GM18873 (cell line): ENCODE results near the gene SLC25A40.
"Not testable (repeated sequence)": the region's sequence is repeated elsewhere in the genome, so short reads cannot be mapped to it uniquely, and the experiment has no call there.

Experiments
- ATAC-seq: cut with Tn5 transposase; IDR thresholded peaks from one replicate; pipeline ENCODE4 v1.9.1; 2021; ENCODE audit warnings: mild to moderate bottlenecking, moderate library complexity, moderate number of reproducible peaks; ENCODE audit not compliant: unreplicated experiment, low FRiP score

The SLC25A40 gene

GRCh38 chr7:87873328-87873727, 2.8 kb downstream of the SLC25A40 start:
- ATAC-seq, result not testable (repeated sequence)

- ATAC-seq, result no peak
Measured at GRCh38 chr7:87872346-87872745, 3.8 kb downstream of the SLC25A40 start.

GRCh38 chr7:87870471-87870870, 5.7 kb downstream of the SLC25A40 start:
- ATAC-seq, result no peak

- ATAC-seq, result not testable (repeated sequence)
Measured at GRCh38 chr7:87866533-87866932, 9.6 kb downstream of the SLC25A40 start.

- ATAC-seq, result no peak
Measured at GRCh38 chr7:87866089-87866488, 10.1 kb downstream of the SLC25A40 start.

GRCh38 chr7:87858417-87859100, 17.6 kb downstream of the SLC25A40 start:
- ATAC-seq, result no peak

DNA sequence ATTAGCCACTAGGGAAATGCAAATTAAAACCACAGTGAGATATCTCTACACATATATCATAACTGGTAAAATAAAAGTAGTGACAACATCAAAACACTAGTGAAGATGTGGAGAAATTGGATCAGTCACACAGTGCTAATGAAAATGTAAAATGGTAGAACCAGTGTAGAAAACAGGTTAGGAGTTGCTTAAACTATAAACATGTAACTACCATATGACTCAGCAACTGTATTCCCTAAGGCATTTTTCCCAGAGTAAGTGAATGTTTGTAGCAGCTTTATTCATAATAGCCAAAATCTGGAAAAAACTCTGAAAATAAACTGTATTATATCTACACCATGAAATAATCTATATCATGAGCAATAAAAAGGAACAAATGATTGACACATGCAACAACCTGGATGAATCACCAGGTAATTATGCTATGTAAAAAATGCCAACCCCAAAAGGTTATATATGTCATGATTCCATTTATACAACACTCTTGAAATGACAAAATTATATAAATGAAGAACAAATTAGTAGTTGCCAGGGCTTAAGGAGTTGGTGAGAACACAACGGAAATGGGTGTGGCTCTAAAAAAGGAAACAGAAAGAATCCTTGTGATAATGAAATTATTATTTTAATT, 22.8 kb downstream of the SLC25A40 start:
- no peak for ATAC-seq

DNA sequence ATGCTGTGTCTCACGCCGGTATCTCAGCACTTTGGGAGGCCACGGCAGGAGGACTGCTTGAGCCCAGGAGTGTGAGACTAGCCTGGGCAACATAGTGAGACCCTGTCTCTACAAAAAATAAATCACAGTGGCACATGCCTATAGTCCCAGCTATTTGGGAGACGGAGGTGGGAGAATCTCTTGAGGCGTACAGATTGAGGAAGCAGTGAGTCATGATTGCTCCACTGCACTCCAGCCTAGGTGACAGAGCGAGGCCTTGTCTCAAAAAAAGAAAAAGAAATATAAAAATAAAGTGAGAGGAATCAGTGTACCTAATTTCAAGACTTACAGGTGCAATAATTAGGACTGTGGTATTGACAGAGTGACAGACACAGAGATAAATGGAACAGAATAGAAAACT, 23.9 kb downstream of the SLC25A40 start:
- ATAC-seq, result no peak

DNA sequence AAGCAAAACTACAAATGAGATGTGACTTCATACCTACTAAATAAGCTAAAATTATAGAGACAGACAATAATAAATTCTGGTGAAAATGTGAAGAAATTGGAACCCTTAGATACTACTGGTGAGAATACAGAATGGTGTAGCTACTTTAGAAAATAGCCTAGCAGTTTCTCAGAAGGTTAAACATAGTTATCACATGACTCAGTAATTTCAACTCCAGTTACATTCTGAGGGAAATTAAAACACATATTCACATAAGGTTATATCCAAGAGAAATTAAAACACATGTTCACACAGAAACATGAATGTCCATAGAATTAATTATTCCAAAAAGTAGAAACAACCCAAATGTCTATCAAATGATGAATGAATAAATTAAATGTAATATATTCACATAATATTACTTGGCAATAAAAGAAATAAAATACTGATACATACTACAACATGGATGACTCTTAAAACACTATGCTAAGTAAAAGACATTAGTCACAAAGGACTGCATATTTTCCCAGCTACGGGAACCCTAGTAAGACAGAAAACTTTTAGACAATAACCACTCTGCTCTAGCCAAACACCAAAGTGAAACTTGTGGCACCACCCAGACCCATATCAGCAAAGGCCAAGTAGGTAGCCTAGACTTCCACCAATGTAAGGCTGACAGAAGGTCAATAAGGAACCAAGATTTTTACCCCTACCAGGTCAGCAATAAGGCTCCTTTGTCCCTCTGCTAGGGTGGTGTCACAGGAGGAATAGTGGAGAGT, 25.1 kb downstream of the SLC25A40 start:
- no peak for ATAC-seq

DNA sequence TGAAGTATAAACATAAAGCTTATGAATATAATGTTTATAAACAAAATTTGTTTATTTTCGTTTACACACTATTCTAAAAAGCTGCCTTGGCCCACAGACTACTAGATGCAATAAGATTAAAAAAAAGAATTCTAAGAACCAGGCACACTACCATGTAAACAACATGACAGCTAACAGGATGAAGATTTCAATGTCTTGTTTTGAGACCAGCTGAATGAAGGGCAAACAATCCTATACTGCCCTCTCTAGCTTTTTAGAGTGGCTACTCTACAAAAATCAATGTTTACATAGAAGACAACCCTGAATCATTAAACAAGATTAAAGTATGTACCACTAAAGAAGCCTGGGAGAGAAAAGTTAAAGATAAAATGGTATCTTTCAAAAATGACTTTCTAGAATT, 38.6 kb downstream of the SLC25A40 start:
- ATAC-seq, result no peak

DNA sequence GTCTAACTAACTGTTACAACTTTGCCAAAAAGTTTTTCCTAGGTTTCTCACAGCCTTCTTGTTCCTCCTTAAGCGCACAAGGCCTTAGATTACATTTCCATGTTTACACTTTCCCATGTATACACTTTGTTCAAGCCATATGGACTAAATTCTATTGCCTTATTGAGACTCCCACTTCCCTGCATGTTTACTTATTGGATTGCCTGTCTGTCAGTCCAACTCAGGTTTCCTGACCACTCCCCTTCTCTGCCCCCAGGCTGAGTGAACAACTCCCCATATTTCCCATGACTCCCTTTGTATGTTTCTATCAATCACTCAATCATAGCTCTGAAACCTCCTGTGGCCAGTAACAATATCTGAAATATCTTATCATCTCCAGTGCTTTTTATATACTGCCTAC, 43.0 kb downstream of the SLC25A40 start:
- no peak for ATAC-seq

DNA sequence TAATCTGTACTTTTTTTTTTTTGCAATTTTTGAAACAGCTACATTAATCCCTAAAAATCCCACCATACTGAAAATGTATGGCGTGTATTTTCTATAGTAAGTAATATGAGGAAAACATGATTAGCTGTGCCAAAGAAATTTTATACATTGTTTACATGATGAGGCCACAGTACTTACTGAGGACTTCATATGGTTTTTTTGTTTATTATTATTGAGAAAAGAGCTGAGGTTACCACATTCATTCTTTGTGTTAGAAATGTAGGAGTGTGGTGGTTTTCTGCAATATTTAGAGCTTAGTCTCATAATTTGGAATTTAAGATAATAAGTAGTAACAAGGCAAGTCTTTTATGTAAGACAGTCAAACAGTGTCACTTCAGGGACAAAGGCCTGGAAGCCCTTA, 45.1 kb downstream of the SLC25A40 start:
- ATAC-seq, result no peak

GRCh38 chr7:87828383-87828782, 47.8 kb downstream of the SLC25A40 start:
- not testable (repeated sequence) for ATAC-seq

- ATAC-seq, result not testable (repeated sequence)
Measured at GRCh38 chr7:87825369-87825768, 50.8 kb downstream of the SLC25A40 start.

DNA sequence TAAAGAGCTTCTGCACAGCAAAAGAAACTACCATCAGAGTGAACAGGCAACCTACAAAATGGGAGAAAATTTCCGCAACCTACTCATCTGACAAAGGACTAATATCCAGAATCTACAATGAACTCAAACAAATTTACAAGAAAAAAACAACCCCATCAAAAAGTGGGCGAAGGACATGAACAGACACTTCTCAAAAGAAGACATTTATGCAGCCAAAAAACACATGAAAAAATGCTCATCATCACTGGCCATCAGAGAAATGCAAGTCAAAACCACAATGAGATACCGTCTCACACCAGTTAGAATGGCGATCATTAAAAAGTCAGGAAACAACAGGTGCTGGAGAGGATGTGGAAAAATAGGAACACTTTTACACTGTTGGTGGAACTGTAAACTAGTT, 54.1 kb downstream of the SLC25A40 start:
- ATAC-seq, result not testable (repeated sequence)

- no peak for ATAC-seq
Measured at GRCh38 chr7:87818336-87818735, 57.8 kb downstream of the SLC25A40 start.

GRCh38 chr7:87816389-87816788, 59.8 kb downstream of the SLC25A40 start:
- ATAC-seq, result no peak

- ATAC-seq, result no peak
Measured at GRCh38 chr7:87810726-87811125, 65.4 kb downstream of the SLC25A40 start.

GRCh38 chr7:87810130-87810529, 66.0 kb downstream of the SLC25A40 start:
- no peak for ATAC-seq

- no peak for ATAC-seq
Measured at GRCh38 chr7:87806150-87806549, 70.0 kb downstream of the SLC25A40 start.

DNA sequence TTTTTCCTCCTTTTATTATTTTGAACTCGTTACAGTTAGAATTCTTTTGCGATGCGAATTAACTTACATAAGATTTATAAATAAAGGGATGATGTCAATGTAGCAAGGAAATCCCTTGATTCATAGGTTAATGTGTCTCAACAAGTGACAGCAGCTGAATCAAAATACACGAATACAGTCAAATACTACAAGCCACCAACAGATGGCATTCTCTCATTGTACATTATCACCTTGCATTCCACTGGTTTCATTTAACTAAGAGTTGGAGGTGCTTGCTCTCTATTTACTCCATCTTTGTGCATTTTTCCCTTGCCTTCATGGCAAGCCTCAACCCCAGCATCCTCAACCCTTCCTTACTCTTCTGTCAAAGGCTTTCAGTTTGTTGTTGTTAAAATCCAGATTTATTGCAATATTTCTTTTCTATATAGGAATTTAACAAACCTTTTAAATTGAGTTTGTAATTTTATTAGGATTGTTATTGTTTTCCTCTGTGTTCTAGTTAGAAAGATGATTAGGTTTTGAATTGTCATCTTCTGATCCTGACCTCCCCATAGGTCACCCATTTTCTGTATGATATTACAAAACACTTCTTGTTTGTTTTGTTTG, 78.3 kb downstream of the SLC25A40 start:
- peak; percentile 93 for ATAC-seq
